Measurements from ENCODE around the gene ELK4. TPM values are rescaled to one million over a fixed set of nuclear protein-coding genes. Genes with fewer than 3 reads are reported as not detected.

ELK4 gene
- total and polyA plus RNA-seq, 2 of the 8 experiments (the other 6 are each of a cell fraction or from before 2014, with no cell fraction given) = 2.9 to 26.3 TPM

DNA sequence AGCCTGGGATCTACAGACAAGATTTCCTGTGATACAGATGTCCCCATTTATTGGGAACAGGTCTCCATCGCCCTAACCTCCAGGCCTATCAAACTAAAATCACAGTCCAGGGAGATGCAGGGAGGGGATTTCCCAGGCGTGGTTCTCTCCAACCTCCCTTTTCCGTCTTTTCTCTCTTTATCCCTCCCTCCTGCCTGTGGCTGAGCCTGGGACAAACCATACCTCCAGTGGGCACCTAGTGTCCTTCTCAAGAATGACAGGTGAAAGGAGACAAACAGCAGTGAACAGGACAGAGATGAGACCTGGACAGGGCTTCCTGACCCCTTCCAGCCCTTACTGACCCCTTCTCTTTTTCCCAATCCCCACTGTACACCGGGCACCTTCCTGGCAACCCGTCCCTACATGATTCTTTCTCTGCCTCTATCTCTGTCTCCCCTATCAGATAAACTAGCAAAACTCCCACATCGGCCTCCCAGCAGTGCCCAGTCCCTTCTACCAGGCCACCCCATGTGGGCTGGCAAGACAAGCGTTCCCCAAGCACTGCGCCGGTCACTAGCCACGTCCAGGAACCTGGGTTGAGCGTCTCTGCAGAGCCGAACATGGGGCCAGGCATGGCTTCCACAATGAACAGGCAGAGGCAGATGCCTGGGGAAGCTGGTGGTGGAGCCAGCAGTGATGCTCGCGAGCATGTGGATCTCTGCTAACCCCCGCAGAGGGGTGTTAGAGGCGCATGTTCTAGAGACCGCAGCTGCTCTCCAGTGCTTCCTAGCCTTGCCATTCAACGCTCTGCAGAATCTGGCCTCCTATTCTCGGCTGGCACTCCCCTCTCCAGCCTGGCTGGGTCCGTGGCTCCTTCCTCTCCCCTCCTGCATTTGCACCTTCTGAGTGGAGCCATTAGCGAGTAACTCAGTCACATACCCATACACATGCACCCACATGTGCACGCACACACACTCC is 54.7 kb downstream of the ELK4 start:
- Histone ChIP-seq H3K23ac (ENCODE audit: insufficient read length) (no peak overlapping the region), H4K8ac (ENCODE audit: extremely low read depth, insufficient read depth, low read length) (no peak overlapping the region), H3K4me1 (replicated peaks in 1 of 4; ENCODE audit: control insufficient read depth in 3 of 4, insufficient read depth in 4 of 4, low read length in 3 of 4) (peaks cover 0 to 11% (median 0%) of the 10 kb centered on the region in 4 experiments; a peak in 4 of 7 replicates), H4K20me1 (replicated peaks in 1 of 2; ENCODE audit: control insufficient read depth in 1 of 2, insufficient read depth in 2 of 2, low read length in 2 of 2) (no peaks in the 10 kb centered on the region), H2AK5ac (ENCODE audit: low read depth, low read length) (no peak overlapping the region), H2BK12ac (ENCODE audit: low read depth, low read length) (no peak overlapping the region), H2BK120ac (replicated peaks; ENCODE audit: low read depth, low read length) (no peak overlapping the region), H4K91ac (replicated peaks; ENCODE audit: insufficient read length, low read length) (no peak overlapping the region), H2BK15ac (ENCODE audit: low read length) (no peak overlapping the region), H3K56ac (replicated peaks; ENCODE audit: insufficient read length, low read depth, low read length) (no peak overlapping the region), H3K36me3 (ENCODE audit: control insufficient read depth in 2 of 4, insufficient read depth in 4 of 4, low read length in 3 of 4) (no peaks in the 10 kb centered on the region), H3K18ac (ENCODE audit: extremely low read depth, low read length) (no peak overlapping the region), H3K27ac (ENCODE audit: low read depth, low read length) (no peak overlapping the region), H3K9ac (replicated peaks in 1 of 4; ENCODE audit: extremely low read depth in 1 of 4, low read depth in 3 of 4, low read length in 3 of 4) (no peak overlapping the region), H3K4me3 (ENCODE audit: extremely low read depth in 1 of 4, insufficient read depth in 2 of 4, low read depth in 3 of 4, low read length in 4 of 4) (no peak overlapping the region), H3K14ac (ENCODE audit: insufficient read length) (no peak overlapping the region), H3K79me2 (ENCODE audit: control insufficient read depth in 1 of 2, insufficient read depth in 2 of 2, low read length in 2 of 2) (no peaks in the 10 kb centered on the region), H3K79me1 (ENCODE audit: low read depth, low read length) (no peaks in the 10 kb centered on the region), H2BK5ac (ENCODE audit: low read depth, low read length) (no peak overlapping the region), H2AFZ (ENCODE audit: low read length) (no peak overlapping the region), H2BK20ac (ENCODE audit: low read length) (no peak overlapping the region), H3K4ac (replicated peaks; ENCODE audit: insufficient read length, low read depth, low read length) (no peak overlapping the region), H3K4me2 (ENCODE audit: insufficient read depth in 1 of 2, low read depth in 2 of 2, low read length in 2 of 2) (no peak overlapping the region), H3K27me3 (replicated peaks in 1 of 4; ENCODE audit: control insufficient read depth in 3 of 4, extremely low read depth in 1 of 4, insufficient read depth in 3 of 4, low read length in 3 of 4) (peaks cover 0 to 8% (median 3%) of the 10 kb centered on the region in 4 experiments; a peak in 4 of 7 replicates), H4K5ac (ENCODE audit: insufficient read length, low read depth, low read length) (no peak overlapping the region), H3K23me2 (ENCODE audit: low read depth, low read length) (0 out of 2 replicates have a peak, but pooled peaks cover 2% of the 10 kb centered on the region), H3K9me3 (ENCODE audit: insufficient read depth in 2 of 2, low read depth in 1 of 2, low read length in 1 of 2) (no peaks in the 10 kb centered on the region)
- TF ChIP-seq, protein P1, sequence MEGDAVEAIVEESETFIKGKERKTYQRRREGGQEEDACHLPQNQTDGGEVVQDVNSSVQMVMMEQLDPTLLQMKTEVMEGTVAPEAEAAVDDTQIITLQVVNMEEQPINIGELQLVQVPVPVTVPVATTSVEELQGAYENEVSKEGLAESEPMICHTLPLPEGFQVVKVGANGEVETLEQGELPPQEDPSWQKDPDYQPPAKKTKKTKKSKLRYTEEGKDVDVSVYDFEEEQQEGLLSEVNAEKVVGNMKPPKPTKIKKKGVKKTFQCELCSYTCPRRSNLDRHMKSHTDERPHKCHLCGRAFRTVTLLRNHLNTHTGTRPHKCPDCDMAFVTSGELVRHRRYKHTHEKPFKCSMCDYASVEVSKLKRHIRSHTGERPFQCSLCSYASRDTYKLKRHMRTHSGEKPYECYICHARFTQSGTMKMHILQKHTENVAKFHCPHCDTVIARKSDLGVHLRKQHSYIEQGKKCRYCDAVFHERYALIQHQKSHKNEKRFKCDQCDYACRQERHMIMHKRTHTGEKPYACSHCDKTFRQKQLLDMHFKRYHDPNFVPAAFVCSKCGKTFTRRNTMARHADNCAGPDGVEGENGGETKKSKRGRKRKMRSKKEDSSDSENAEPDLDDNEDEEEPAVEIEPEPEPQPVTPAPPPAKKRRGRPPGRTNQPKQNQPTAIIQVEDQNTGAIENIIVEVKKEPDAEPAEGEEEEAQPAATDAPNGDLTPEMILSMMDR (IDR thresholded peaks at IDR 0.05; ENCODE audit: control extremely low read depth in 1 of 3, insufficient read depth in 1 of 3, low read depth in 1 of 3, low read length in 3 of 3) = peak in 1 of 3 experiments; percentile 8; a peak in 1 of 4 replicates
- no peak for TF ChIP-seq RXRA (IDR thresholded peaks at IDR 0.05; ENCODE audit: insufficient read depth, low read depth, low read length)
- CTCF ChIA-PET (ENCODE audit: partially characterized antibody) = interaction anchor here (0.7 to 5.4 kb wide), 13 partner anchors 8 to 244 kb away, joined by 3 to 33 read pairs (median 4); no protein-coding TSS in a partner anchor
- no peak for FAIRE-seq
- DNase-seq (ENCODE audit: low read depth in 1 of 2, low spot score in 2 of 2) = no peak
- POLR2A ChIA-PET (ENCODE audit: partially characterized antibody) = interaction anchor here (1.2 kb wide), 1 partner anchor 12 kb away, joined by 3 read pairs; no protein-coding TSS in a partner anchor
- WGBS, 2 experiments (ENCODE audit: extremely low coverage in 1 of 2, insufficient coverage in 1 of 2, insufficient read length in 1 of 2, insufficient replicate concordance in 2 of 2, low coverage in 1 of 2, low lambda C conversion rate in 2 of 2, missing lambda C conversion rate in 1 of 2) = 86% methylated on average over 22 of the region's 22 CpGs; no CpG with 5 or more reads in 1 of the 2 experiments
